Thyroid gland (tissue), 4 donors: ENCODE measurements around the gene CMTM8. TPM values are rescaled to one million over a fixed set of nuclear protein-coding genes. Genes with fewer than 3 reads are reported as not detected.

ENCODE experiments used
- DNase-seq, 2 donors: peaks; one replicate each; pipeline ENCODE4 v3.0.0-alpha.2; 2019
- H3K27ac ChIP-seq, 3 donors: fragments of 200-600 bp; sonication (generic); 1 replicate in 2 of 3; 2 replicates in 1 of 3; pipeline ENCODE4 v1.5.1; 2016 to 2019; ENCODE audit warnings: mild to moderate bottlenecking in 1 of 3, moderate library complexity in 1 of 3
- H3K27me3 ChIP-seq: fragments of 200-600 bp; sonication (generic); one replicate; pipeline ENCODE4 v1.5.1; 2019
- H3K36me3 ChIP-seq, 2 donors: fragments of 200-600 bp; sonication (generic); one replicate each; pipeline ENCODE4 v1.5.1; 2016 to 2019
- H3K4me1 ChIP-seq, 2 donors: fragments of 200-600 bp; sonication (generic); one replicate each; pipeline ENCODE4 v1.5.1; 2017 to 2019
- H3K4me3 ChIP-seq, 3 donors: fragments of 200-600 bp; sonication (generic); replicated peaks in 1 of 3; 1 replicate in 2 of 3; 2 replicates in 1 of 3; pipeline ENCODE4 v1.5.1; 2016; ENCODE audit warnings: mild to moderate bottlenecking in 1 of 3
- H3K9me3 ChIP-seq: fragments of 200-600 bp; sonication (generic); one replicate; pipeline ENCODE4 v1.5.1; 2017
- CTCF ChIP-seq, 6 experiments: fragments of 200-600 bp in 3 of 6; fragments of 450-650 bp in 3 of 6; sonication (generic) in 3 of 6; IDR thresholded peaks; one replicate each; pipeline ENCODE4 v1.5.1; 2016 to 2019; ENCODE audit warnings: antibody characterized with exemption in 6 of 6, mild to moderate bottlenecking in 2 of 6, inconsistent platforms in 1 of 6, moderate library complexity in 1 of 6
- POLR2A ChIP-seq, 2 donors: fragments of 450-650 bp; IDR thresholded peaks; one replicate each; pipeline ENCODE4 v1.6.1; 2017; ENCODE audit warnings: antibody characterized with exemption in 2 of 2, mild to moderate bottlenecking in 2 of 2, moderate library complexity in 1 of 2
- WGBS, 2 donors: methylation state at CpG; one replicate each; pipeline ENCODE4 v1.1.5; 2017; 5-methylcytosine and 5-hydroxymethylcytosine counted together
- intact Hi-C: fragments of 100-400 bp; cut with DNase I; formaldehyde crosslinking; loops from one replicate; pipeline ENCODE4 v1.15.1; 2023
- total RNA-seq, 4 donors: library from RNA; depleted of rRNA; stranded (reverse); fragments of >200 nt; gene quantifications; one replicate each; pipeline ENCODE4 v1.2.3, GENCODE V29; 2016

CMTM8 gene
- total RNA-seq, 4 donors from 2014 or later: 6.6 to 17.3 (median 11.0) TPM

GRCh38 chr3:32195995-32196540 lies 42.4 kb upstream of the CMTM8 start:
- H3K27ac ChIP-seq: no peak overlapping the region
- H3K9me3 ChIP-seq: no peaks in the 10 kb centered on the region
- intact Hi-C loops: no loop called here
- H3K4me3 ChIP-seq: no peak overlapping the region
- DNase-seq: no peak
- WGBS, 2 donors: 89 to 90% methylated on average over 4 of the region's 4 CpGs
- H3K4me1 ChIP-seq: no peaks in the 10 kb centered on the region
- H3K27me3 ChIP-seq: no peaks in the 10 kb centered on the region
- TF ChIP-seq POLR2A (IDR thresholded peaks at IDR 0.05) (no peak), CTCF (IDR thresholded peaks at IDR 0.05) (no peak)
- no peaks in the 10 kb centered on the region for H3K36me3 ChIP-seq

- Histone ChIP-seq H3K36me3 (no peaks in the 10 kb centered on the region), H3K27ac (no peak overlapping the region), H3K9me3 (no peaks in the 10 kb centered on the region), H3K4me1 (peaks cover 0 to 5% of the 10 kb centered on the region in 2 donors), H3K27me3 (no peaks in the 10 kb centered on the region), H3K4me3 (no peak overlapping the region)
- TF ChIP-seq CTCF (IDR thresholded peaks at IDR 0.05) (no peak), POLR2A (IDR thresholded peaks at IDR 0.05) (no peak)
- no peak for DNase-seq
- WGBS, 2 donors: 100% methylated on average over 1 of the region's 1 CpG
- intact Hi-C loops: no loop called here
Measured at GRCh38 chr3:32197991-32198390, 40.5 kb upstream of the CMTM8 start.

GRCh38 chr3:32198714-32199113 lies 39.8 kb upstream of the CMTM8 start:
- Histone ChIP-seq H3K9me3 (no peaks in the 10 kb centered on the region), H3K27me3 (no peaks in the 10 kb centered on the region), H3K4me3 (no peak overlapping the region), H3K4me1 (peaks cover 0 to 5% of the 10 kb centered on the region in 2 donors), H3K27ac (no peak overlapping the region), H3K36me3 (no peaks in the 10 kb centered on the region)
- DNase-seq: no peak
- intact Hi-C loops: no loop called here
- no peak for TF ChIP-seq CTCF (IDR thresholded peaks at IDR 0.05)
- no peak for TF ChIP-seq POLR2A (IDR thresholded peaks at IDR 0.05)
- 96 to 100% methylated on average over 3 of the region's 3 CpGs for WGBS, 2 donors

- 66 to 75% methylated on average over 7 of the region's 7 CpGs for WGBS, 2 donors
- peak overlapping the region in 1 of 3 donors; percentile 37 for H3K27ac ChIP-seq
- no peak overlapping the region for H3K4me3 ChIP-seq
- TF ChIP-seq CTCF (IDR thresholded peaks at IDR 0.05): no peak
- no peak for TF ChIP-seq POLR2A (IDR thresholded peaks at IDR 0.05)
- no peaks in the 10 kb centered on the region for H3K36me3 ChIP-seq
- DNase-seq: peak in 1 of 2 donors; percentile 13
- intact Hi-C loops: no loop called here
- no peaks in the 10 kb centered on the region for H3K9me3 ChIP-seq
- no peaks in the 10 kb centered on the region for H3K27me3 ChIP-seq
- peaks cover 0 to 5% of the 10 kb centered on the region in 2 donors for H3K4me1 ChIP-seq
Measured at GRCh38 chr3:32200490-32200889, 38.0 kb upstream of the CMTM8 start.

GRCh38 chr3:32200992-32201758 lies 37.3 kb upstream of the CMTM8 start:
- H3K27me3 ChIP-seq: no peaks in the 10 kb centered on the region
- H3K4me3 ChIP-seq: no peak overlapping the region
- peak overlapping the region in 2 of 3 donors; percentile 27 to 37 for H3K27ac ChIP-seq
- H3K9me3 ChIP-seq: no peaks in the 10 kb centered on the region
- TF ChIP-seq POLR2A (IDR thresholded peaks at IDR 0.05) (no peak), CTCF (IDR thresholded peaks at IDR 0.05) (no peak)
- DNase-seq: no peak
- H3K4me1 ChIP-seq: peaks cover 0 to 5% of the 10 kb centered on the region in 2 donors
- intact Hi-C loops: no loop called here
- 58 to 60% methylated on average over 10 of the region's 10 CpGs for WGBS, 2 donors
- H3K36me3 ChIP-seq: no peaks in the 10 kb centered on the region
